ENCODE results near the gene LDHAL6B.

DNA sequence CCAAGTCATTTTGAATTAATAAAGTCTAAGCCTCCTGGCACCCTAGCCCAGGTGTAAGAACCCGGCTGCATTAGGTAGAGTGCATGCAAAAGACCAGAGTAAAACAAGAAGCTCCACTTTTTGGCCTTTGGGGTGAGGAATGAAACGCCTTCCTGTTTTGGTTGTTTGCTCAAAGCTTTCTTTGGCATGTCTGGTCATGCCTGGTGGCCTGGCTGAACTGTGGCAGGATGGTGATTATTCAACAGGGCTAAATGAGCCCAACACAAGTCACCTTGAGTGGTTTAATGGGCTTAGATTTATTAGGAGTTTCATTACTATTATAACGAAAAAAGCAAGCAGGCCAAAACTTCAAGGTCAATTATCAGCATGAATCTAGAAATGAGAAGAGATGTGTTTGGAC lies 40.9 kb upstream of the LDHAL6B start:
- TF ChIP-seq, protein P1, sequence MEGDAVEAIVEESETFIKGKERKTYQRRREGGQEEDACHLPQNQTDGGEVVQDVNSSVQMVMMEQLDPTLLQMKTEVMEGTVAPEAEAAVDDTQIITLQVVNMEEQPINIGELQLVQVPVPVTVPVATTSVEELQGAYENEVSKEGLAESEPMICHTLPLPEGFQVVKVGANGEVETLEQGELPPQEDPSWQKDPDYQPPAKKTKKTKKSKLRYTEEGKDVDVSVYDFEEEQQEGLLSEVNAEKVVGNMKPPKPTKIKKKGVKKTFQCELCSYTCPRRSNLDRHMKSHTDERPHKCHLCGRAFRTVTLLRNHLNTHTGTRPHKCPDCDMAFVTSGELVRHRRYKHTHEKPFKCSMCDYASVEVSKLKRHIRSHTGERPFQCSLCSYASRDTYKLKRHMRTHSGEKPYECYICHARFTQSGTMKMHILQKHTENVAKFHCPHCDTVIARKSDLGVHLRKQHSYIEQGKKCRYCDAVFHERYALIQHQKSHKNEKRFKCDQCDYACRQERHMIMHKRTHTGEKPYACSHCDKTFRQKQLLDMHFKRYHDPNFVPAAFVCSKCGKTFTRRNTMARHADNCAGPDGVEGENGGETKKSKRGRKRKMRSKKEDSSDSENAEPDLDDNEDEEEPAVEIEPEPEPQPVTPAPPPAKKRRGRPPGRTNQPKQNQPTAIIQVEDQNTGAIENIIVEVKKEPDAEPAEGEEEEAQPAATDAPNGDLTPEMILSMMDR (IDR thresholded peaks at IDR 0.05) = no peak
- TF ChIP-seq POLR2A (IDR thresholded peaks at IDR 0.05; ENCODE audit: low read depth) (no peak), POLR2AphosphoS5 (IDR thresholded peaks at IDR 0.05) (no peak), EP300 (IDR thresholded peaks at IDR 0.05) (no peak)

All from esophagus muscularis mucosa (tissue), 4 donors.